Fibroblast of peridontal ligament (primary cell): ENCODE results near the gene ANKRD16.
"Not testable (repeated sequence)": the region's sequence is repeated elsewhere in the genome, so short reads cannot be mapped to it uniquely, and the experiment has no call there.

Source experiments
- DNase-seq: peaks from one replicate; pipeline ENCODE4 v3.0.0-alpha.2; 2010; ENCODE audit errors: extremely low read depth

The ANKRD16 gene

DNA sequence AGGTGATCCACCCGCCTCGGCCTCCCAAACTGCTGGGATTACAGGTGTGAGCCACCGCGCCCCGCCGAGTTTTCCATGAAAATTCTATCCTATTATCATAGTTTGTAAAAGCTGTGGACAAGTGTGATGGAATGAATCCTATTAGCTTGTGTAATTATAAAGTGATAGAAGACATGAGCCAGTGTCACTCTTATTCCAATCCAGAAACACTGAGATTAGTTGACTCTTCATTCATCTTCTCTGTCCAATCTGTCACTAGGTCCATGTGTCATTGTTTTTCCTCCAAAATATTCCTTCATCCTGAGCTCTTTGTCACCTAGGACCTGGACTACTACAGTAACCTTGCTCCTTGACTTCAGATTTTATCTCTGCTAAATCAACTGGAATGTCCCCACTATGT is 13.9 kb upstream of the ANKRD16 start:
- no peak for DNase-seq

DNA sequence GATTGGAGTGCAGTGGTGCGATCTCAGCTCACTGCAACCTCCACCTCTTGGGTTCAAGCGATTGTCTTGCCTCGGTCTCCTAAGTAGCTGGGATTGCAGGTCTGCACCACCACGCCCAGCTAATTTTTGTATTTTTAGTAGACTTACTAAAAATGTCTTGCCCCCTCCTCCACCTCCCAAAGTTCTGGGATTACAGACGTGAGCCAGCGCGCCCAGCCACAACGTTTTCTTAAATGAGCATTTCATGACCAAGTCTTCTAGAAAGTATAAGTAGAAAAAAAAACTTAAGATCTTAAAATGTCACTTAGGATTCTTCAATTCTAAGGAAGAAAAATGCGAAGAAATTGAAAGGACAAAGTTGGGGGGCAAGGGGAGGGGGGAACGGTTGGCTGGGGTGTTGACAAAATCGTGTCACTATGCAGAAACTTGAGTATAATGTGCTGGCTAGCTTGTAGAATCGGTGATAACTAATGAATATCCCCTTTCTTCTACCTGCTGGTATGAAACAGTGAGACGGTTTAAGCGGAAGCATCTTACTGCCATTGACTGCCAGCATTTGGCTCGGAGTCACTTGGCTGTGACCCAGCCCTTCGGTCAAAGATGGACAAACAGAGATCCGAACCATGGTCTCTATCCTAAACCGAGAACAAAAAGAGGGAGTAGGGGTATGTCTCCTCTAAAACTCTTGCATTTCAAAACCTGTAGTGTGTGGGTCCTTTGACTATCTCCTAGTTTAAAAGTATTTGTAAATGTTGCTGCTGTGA is 13.0 kb upstream of the ANKRD16 start:
- no peak for DNase-seq

DNA sequence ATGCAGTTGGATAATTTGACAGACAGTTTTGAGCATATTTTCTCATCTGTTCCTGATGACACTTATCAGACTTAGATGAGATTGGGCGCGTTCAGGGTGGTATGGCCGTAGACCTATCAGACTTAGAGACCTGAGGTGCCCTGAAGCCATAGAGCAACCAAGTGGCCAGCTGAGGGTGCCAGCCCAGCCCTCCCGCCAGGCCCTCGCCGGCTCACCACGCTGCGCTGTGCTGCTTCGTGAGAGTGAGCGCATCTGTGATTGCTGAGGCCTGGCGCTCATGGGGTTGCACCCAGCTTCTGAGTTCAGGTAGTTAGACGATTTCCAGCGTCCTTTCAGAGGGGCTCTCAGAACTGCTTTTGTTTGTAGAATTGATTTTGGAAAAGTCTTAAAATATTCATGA is 10.6 kb upstream of the ANKRD16 start:
- no peak for DNase-seq

DNA sequence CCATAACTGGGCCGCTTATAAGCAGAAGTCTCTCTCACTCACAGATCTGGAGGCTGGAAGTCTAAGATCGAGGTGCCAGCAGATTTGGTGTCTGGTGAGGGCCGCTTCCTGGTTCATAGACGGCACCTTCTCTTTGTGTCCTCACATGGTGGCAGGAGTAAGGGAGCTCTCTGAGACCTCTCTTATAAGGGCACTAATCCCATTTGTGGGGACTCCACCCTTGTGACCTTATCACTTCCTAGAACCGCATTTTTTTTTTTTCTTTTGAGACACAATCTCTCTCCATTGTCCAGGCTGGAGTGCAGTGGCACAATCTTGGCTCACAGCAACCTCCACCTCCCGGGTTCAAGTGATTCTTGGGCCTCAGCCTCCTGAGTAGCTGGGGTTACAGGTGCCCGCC is 8.5 kb upstream of the ANKRD16 start:
- no peak for DNase-seq

DNA sequence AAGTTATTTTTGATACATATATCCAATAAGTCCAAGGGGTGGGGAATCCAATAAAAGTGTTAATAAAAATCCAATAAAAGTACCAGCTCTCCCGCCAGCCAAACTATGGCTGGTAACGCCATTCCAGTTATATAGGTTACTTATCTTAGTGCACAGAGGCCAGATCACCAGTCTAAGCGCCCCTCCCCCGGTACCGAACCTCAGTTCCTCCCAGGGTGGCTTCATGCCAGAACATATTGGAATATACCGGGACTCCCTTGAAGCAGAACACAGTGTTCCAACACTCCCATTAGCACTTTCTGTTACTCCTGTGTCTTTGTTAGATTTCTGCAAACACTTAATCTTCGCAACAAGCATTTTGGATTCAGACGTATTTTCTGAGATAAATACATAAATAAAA is 7.8 kb upstream of the ANKRD16 start:
- DNase-seq, result no peak

DNA sequence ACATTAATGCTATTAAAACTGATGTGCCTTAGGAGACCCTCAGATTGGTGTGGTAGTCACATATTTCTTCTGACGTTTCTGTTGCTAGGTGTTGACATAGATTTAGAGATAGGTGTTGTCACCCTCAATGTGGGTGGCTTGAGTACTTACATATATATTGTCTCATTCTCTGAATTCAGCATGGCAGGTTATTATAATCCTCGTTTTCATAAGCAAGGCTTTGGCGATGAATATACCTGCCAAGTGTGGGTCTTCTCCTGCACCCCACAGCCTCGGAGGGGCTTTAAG is 7.3 kb upstream of the ANKRD16 start:
- DNase-seq, result no peak

DNA sequence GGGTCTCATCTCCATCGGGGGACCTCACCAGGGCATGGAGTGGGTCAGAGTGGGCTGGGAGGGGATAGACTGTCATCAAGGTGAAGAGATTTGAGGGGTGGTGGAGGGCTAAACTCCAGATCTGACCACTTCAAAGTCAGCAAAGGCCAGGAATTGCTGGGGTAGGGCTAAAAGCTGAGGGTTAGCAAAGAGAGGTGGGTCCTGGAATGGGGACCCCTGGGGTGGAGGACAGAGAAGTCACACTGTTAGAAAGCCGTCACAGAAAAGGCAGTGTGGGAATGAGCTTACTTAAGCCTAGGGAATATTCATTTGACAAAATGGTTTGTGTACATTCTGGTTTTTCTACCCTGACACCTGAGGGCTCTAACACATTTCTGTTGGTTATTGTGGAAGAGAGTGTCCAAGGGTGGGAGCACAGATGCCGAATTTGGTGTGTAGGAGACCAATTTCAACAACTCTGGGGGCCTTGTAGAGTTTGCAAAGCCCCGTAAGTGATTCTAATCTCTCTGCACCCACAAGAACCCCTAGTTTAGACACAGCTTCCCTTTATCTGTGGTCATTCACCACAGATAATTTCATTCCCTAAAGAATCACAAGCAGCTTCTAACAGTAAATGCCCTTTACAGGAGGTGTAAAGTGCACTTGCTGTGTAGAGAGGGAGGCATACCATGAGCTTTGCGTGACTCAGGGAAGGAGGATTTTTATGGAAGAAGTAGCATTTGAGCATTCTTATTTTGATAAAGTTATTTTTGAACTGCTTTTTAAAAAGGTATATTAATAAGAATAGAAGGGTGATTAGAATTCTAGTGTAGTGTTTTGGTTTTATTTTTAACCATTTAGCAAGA is 6.7 kb upstream of the ANKRD16 start:
- DNase-seq, result no peak

DNA sequence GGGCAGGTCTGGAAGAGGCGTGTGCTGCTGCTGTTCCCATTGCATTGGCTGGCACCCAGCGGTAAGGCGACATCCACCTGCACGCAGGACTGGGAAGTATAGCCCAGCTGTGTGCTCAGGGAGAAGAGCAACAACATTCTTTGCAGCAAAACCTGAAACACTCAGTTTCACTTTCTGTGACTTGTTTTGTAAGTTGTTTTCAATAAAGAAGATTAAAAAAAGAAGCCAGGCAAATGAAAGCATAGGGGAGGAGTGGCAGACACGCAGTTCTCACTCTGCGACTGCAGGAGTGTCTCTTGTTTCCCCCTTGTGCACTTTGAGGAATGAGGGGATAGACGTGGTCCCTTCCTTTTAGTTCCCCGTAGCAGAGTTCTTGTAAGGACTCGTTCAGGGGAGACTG is 6.1 kb upstream of the ANKRD16 start:
- no peak for DNase-seq

DNA sequence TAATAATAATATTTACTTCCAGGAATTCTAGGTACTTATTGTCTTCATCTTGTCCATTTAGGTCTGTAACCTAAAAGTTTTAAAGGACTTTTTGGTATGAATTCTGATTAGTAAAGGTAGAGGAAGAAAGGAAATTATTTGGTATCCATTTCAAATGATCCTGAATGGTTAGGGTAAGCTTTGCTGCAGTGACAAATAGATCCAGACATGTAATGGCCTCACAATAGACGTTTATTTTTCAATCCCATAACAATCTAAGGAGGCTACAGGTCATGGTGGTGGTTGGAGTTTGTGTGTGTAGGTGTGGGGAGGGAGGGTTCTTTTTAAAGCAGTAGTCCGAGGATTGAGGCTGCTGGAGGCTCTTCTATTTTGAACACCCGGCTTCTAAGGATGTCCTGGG is 5.7 kb upstream of the ANKRD16 start:
- no peak for DNase-seq

DNA sequence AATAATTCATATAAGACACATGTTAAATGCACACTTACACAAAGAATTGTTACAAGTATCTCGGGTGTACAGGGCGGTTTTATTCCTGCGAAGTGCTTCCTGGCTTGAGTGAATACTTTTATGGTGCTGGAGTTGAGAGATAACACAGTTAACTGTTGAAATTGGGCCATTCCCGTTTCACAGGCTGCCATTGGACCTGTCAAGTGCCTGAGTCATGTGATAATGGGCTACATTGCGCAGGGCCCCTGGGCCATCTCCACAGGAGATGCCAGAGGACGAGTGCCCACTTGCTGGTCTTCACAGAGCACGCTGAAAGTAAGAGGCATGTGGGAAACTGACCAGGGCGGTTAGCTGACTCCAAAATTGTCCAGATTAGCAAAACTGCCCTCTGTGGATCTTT is 5.2 kb upstream of the ANKRD16 start:
- no peak for DNase-seq

DNA sequence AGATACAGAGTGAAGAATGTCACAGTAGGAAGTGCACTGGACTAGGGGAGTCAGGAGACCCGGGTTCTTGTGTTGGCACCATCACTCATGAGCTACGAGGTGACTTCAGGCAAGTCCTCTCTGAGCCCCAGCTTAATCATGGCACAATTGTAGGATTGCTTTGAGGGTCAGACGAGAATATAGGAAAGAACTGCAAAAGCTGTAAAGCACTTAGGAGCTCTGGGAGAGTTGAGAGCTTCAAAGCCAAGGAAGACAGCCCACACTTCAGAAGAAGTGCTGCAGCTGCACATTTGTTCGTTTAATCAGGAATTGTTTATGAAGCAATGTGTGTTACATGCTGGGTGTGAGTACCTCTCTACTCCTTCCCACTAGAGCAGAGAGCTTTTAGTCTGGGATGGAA is 4.7 kb upstream of the ANKRD16 start:
- no peak for DNase-seq

DNA sequence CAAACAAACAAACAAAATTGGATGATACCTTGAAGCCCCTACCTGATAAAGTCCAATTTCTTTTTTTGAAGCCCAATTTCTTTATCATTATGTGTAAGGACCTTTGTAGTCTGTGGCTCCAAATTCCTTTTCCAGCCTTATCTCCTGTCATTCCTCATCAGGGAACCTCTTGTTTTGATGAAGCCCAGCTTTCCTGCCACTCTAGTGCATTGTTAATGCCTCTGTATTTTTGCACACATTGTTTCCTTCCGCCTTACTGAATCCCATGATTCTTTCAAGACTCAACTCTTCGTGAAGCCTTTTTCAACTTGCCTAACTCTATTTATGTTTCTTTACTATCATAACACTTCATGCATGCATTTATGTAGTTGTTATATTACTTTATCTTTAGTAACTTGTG is 3.6 kb upstream of the ANKRD16 start:
- DNase-seq, result no peak

DNA sequence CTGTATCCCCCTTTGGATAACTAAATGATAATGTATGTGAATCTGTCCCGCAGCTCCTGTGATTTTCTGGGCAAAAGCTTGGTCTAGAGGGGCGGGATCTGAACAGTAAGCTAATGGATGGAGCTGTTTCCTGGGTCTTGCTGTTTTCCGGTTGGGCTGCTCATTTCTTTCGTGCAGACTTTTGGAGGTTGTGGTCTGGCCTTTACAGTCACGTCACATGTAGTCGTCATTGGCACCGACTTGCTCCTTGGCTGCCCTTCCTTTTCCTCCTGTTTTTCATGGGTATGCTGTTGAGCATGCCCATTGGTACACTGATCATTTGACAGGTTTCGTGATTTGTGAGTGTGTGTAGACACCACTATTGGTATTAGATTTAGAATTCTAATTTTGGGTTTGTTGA is 2.3 kb upstream of the ANKRD16 start:
- peak; percentile 22 for DNase-seq

DNA sequence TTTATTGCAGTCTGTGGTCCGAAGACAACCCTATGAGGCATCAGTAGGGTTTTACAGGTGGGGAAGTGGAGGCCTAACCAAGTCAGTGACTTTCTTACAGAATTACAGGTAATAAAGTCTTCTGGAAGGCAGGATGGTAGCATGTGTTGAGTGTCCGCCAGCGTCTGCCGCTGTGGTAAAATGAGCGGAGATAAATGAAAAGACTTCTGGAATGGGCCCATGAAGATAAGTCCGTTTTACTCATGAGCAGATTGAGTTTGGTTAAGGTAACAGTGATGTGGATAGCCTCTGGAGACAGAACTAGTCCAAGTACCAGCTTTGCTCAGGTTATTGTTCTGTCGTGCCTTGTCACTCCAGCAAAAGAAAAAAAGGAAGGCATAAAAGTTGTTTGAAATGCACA is 1.3 kb upstream of the ANKRD16 start:
- DNase-seq, result peak; percentile 7

DNA sequence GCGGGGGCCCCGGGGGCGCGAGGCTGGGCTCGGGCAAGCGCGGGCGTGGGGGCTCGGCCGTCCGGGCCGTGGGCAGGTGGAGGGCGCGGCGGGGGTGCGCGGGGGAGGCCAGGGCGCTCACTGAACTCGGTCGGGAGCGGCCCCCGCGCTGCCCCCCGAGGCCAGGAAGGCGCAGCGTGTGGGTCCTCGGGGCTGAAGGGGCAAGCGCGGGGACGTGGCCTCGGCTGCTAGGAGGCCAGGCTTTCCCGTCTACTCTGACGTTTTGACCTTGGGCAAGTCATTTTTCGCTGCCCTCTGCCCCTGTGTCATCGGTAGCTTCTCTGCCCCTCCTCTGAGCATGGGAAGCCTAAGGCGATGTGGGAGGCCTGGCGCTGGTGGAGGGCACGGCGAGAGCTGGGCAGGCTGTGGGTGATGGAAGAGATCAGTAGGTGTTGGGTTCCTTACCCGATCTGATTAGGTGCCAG is 791 bp upstream of the ANKRD16 start:
- peak; percentile 18 for DNase-seq

DNA sequence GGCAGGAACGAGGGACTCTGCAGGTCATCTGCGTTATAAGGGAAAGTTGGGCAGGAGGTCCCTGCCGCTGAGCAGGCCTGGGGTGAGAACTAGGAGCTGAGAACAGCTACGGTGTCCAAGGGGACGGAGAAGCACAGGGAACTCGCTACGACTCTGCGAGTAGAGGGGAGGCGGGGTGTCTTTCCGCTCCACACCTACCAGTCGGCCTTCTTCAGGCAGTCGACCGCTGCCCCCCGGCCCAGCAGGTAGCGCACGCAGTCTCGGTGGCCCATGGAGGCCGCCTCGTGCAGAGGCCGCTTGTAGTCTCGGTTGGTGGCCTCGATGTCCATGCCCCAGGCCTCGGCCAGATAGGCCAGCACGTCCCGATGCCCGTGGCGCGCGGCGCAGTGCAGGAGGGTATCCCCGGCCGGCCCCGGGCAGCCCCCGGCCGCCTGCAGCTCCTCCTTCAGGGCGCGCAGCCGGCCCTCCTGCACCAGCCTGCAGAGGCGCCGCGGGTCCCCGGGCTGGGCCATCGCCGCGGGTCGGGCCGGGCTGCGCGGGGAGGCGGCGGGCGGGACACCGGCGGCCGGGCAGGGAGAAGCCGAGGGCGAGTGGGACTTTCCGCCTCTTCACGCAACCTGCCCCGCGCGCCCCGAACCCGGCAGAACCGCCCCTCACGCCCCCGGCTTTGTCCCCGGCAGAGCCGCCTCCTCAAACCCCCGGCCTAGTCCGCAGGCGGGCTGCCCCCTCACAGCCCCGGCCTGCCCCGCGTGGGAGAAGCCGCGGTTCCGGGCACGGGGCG is 660 bp downstream of the ANKRD16 start:
- DNase-seq, result no peak

DNA sequence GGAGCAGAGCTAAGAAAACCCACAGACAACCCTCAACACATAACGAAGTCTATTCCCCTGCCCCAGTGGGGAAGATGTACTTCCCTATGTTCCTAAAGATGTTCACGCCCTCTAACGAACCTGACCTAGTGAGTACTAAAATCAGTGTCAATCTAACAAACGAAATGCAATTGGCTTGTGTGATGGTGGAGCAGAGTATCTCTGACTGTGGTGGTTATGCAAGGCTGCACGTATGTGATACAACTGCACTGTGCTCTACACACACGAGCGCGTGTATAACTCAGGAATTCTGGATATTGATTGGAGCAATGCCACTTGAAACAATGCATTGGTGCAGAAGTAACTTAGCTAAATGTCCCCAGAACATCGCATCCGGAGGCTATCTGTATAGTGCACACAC is 1.3 kb downstream of the ANKRD16 start:
- peak; percentile 57 for DNase-seq

DNA sequence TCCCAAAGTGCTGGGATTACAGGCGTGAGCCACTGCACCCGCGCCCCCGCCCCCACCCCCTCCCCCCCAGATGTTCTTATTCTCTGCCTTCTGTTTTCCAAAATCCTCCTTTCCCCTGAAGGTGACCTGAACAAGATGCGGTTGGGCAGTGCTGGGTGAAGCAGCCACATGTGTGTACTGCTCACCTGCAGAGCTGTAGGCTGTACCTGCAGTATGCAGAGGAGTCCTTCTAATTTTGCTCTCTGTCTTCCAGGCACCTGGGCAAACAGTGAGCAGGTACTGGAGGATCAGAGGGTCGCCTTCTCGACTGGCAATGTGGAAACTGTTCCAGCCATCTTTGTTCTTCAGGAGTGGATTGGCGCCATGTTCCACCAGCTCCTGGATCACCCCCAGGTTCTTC is 2.1 kb downstream of the ANKRD16 start:
- no peak for DNase-seq

DNA sequence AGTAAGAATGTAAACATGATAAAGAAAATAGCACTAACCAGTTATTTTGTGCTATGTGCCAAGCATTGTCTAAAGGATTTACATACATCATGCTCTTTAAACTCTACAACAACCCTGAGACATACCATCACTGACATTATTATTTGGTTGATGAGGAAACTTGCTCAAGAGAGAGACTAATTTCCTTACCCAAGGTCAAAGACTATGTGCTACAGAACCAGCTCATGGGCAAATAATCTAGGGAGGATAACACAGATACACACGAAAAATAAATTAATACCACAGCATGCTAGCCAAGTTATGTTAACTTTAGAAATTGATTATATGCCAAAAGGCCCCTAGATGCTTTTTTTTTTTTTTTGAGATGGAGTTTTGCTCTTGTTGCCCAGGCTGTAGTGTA is 2.7 kb downstream of the ANKRD16 start:
- DNase-seq, result peak; percentile 14

DNA sequence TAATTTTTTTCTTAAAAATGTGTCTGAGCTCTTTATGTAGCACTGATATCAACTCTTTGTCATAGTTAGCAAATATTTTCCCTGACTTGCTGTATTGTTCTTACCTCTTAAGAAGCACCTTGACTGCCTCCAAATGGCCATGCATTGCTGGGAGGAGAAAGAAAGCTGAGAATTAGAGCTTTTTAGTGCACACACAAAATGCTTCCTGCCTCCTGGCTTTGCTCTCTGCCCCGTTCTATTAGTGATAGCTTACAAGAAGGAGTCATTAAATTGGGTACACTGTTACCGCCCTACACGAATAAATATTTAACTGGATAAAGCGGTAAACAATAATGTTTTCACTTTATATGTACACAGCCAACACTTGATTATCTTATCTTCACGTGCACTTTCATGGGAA is 4.1 kb downstream of the ANKRD16 start:
- no peak for DNase-seq

DNA sequence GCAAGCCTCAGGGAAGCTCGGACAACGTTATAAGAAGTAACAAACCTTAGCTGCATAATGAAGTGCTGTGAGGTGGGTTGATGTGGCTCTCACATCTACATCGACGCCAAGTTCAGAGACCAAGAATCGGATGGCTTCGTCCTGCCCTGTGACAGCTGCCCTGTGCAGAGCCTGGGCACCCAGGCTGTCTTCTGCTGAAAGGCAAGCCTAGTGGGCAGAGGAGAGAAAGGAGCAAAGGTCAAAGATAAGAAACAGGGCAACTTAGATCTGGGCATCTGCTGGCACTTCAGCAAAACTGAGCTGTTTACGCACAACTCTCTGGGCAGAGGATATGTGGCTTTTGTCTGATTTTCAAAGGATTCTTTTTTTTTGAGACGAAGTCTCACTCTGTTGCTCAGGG is 6.7 kb downstream of the ANKRD16 start:
- DNase-seq, result no peak

DNA sequence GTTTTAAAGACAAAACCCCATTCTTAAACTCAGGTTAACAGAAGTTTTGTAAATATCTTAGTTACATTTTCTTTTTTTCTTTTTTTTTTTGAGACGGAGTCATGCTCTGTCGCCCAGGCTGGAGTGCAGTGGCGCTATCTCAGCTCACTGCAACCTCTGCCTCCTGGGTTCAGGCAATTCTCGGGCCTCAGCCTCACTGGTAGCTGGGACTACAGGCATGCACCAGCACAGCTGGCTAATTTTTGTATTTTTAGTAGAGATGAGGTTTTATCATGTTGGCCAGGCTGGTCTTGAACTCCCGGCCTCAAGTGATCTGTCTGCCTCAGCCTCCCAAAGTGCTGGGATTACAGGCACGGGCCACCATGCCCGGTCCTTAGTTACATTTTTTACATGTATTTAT is 12.7 kb downstream of the ANKRD16 start:
- DNase-seq, result not testable (repeated sequence)
